HG03442 (cell line): Measurements from ENCODE around the gene PSKH1.
"Not testable (repeated sequence)": the region's sequence is repeated elsewhere in the genome, so short reads cannot be mapped to it uniquely, and the experiment has no call there.

ENCODE experiments used
- ATAC-seq: cut with Tn5 transposase; IDR thresholded peaks from one replicate; pipeline ENCODE4 v1.9.1; 2021; ENCODE audit warnings: mild to moderate bottlenecking, moderate library complexity; ENCODE audit not compliant: unreplicated experiment

Gene PSKH1

DNA sequence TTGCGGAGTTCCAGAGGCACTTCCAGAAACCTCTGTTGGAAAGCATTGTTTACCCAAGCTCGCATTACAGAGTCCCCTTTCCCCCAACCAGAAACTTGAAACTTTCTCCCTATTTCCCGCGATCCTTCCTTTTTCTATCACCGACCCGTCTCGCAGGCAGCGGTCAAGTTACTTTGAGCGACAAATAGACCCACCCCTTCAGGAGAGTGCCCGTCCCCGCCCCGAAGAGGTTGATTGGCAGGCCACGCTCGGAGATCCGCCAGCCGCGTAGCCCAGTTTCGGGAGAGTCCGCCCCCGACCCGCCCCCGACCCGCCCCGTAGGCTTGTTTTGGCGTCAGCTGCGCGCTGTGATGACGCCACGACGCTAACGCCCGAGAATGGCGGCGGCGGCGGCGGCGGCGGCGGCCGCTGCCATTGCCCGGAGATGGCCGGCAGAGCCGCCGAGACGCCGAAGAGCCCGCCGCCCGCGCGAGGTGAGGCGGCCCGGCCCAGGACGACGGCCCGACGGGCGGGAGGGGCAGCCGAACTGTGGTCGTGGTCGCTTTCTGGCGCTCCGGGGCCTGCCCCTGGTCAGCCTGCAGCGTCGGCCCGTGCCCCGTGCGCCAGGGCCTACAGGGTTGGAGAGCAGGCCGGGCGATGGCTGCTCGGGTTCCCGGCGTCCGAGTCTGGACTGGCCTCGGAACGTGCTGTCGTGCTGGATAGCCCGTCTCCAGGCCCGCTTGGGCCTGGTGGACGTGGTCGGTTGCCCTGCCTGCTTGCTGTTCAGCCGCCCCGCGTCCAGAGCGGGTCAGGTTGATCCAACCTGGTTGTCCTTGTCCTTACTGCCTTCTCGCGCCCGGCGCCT, at the start of gene PSKH1:
PSKH1 (plus strand) TSS at position 356 of the 844 bp plus-strand sequence. CDS start 15,496 bp downstream, outside the sequence.
- peak; percentile 85 for ATAC-seq

DNA sequence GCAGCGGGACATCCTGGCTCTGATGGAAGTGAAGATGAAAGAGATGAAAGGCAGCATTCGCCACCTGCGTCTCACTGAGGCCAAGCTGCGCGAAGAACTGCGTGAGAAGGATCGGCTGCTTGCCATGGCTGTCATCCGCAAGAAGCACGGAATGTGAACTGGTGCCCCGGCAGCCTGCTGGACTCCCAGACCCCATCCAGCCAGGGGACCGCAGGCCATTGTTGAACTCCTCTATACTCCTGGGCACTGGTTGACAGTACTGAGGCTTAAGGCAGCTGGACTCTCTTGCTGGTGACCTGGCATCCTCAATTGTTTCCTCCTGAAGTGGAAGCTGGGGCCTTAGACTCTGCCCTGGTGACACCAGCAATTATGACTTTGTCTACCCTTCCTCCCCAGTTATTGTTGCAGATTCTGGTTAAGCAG, 49.7 kb upstream of the PSKH1 start:
- ATAC-seq: no peak

DNA sequence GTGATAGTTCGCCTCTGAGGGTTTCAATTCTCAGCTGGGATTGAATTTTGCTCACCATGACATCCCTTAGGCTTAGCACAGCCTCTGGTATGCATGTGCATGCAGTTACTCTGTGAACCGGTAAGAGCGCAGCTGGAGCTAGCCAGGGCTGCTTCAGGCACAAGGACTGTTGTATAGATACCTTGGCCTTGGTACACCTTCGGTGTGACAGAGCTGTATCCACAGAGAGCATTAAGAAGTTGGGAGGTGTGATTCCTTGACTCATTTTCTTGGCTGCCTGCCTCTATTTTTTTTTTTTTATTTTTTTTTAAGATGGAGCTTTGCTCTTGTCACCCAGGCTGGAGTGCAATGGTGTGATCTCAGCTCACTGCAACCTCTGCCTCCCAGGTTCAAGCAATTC, 48.6 kb upstream of the PSKH1 start:
- ATAC-seq: no peak

DNA sequence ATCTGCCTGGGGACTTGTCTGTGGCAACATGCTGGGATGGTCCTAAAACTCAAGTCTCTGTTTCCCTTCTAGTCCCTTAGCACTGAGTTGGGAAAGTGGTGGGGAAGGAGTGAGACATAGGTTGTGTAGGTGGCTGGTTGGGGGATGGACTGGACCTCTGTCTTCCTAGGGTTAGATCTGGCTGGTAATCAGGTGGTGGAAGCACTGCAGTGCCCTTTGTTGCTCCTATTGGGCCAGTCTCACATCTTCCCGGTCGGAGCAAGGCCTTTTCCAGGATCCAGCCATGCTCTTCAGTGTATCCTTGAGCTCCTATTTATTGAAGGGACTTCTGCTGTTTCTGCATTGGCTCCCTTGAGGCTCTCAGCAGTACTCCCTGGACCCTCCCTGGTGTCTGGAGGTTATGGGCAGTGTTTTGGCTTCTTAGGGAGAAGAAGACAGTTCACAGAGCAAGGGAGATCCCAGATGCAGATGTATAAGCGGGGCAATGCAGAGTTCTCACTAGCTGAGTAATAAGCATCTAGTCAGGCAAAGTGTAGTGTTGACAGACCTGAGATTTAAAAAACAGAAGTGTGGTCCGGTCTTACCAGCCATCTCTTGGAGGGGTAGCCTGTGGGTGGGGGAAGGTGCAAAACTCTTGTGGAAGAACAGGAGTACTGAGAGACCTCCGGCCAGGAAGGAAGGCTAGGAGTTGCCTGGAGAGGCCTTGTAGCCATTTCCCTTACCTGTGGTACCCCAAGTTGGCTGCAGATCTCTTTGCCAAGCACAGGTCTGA, 47.6 kb upstream of the PSKH1 start:
- no peak for ATAC-seq

DNA sequence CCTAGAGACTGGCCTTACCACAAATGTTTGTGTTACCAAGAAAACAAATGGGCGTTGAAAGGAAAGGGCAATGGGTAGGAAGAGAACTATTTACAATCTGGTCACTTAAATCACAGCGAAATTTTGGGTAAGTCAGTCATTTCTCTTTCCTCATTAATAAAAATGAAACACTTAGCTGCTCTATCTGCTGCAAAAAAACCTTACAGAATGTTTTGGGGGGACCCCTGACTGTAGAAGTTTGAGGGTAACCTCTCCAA, 47.1 kb upstream of the PSKH1 start:
- no peak for ATAC-seq

DNA sequence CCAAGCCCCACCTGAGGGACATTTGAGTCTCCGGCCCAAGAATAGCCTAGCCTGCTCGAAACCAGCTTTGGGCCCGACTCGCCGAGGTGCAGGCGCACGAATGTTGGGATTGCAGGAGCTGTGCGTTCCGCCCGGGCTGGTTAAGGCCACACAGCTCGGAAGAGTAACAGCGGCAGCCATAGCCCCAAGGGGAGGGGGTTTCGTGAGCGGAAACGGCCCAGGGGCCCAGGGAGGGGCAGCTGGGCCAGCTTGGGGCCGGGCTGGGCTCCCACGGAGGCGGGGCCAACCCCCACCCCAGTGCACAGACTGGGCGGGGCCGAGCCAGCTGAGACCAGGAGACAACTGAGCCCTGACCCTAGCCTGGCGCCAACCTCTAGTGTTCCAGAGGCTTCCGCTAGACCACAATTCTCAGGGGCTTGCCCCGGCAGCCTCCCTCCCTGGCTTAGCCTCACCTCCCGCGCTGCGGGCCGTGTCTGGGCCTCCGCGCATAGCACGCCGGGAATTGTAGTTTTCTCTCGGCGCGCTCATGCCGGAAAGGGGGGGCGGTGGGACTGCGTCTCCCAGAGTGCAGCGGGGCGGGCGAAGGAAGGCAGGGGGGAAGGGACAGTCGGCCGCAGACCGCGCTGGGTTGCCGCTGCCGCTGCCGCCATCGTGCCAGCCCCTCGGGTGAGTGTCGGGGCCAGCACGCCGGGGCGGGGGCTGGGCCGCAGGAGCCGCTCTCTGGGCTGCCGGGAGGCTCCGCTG, 46.6 kb upstream of the PSKH1 start, which contains the start of gene NUTF2:
NUTF2 (plus strand) TSS at position 614 of the 744 bp plus-strand sequence. CDS start 18,198 bp downstream, outside the sequence.
- peak; percentile 46 for ATAC-seq

DNA sequence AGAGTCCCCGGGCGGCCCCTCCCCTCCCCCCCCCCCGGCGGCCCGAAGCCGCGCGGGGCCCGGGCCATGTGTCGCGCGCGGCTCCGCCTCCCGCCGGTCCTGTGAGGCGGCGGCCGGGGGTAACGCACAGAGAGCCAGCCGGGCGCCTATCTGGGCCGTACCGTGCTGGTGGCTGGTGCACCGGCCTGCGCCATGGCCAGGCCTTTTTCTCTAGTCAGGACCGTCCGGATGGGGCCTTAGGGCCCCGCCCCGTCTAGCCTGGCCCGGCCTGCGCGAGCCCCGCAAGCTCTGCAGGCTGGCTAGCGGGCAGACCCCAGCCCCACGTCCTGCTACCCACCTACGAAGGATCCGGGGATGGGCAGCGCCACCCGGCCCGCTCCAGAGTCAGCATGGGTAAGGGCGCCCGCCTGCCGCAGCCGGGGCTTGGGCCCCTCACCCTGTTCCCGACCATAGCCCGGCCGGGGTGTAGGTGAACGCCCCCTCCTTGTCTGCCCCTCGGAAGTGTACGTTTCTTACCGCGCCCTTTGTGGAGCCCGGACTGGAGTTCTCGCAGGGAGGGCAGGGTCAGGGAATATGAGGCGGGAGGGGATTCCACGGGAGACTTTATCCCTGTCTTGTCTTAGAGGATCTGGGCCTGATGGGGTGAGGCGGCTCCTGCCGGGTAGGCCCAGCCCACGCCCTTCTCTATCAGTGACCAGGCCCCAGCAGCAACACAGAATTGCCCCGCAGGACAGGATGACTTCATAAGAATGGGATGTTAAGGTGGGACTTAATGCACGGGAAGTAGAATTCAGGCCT, 45.8 kb upstream of the PSKH1 start, which contains the start of gene CENPT:
CENPT (minus strand) TSS at position 630 of the 798 bp plus-strand sequence. CDS start 13,834 bp downstream, outside the sequence.
- peak; percentile 30 for ATAC-seq

DNA sequence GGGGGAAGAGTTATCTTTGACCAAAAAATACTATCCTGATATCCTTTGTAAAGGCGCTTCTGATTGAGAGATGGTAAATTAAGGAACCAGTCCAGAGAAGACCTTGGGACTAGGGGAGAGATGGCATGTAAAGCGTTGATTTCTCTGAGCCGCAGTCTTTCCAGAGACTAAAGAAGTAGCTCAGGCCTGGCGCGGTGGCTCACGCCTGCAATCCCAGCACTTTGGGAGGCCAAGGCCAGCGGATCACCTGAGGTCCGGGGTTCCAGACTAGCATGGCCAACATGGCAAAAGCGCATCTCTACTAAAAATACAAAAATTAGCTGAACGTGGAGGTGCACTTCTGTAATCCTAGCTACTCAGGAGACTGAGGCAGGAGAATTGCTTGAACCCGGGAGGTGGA, 44.9 kb upstream of the PSKH1 start:
- no peak for ATAC-seq

DNA sequence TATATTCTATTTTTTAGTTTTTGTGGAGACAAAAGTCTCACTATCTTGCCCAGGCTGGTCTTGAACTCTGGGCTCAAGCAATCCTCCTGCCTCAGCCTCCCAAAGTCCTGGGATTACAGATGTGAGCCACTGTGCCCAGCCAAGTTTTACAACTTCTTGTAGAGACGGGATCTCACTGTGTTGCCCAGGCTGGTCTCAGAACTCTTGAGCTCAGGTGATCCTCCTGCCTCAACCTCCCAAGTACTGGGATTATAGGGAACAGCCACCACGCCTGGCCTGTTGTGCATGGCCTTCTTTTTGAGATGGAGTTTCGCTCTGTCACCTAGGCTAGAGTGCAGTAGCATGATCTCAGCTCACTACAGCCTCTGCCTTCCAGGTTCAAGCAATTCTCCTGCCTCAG, 39.4 kb upstream of the PSKH1 start:
- ATAC-seq: no peak

DNA sequence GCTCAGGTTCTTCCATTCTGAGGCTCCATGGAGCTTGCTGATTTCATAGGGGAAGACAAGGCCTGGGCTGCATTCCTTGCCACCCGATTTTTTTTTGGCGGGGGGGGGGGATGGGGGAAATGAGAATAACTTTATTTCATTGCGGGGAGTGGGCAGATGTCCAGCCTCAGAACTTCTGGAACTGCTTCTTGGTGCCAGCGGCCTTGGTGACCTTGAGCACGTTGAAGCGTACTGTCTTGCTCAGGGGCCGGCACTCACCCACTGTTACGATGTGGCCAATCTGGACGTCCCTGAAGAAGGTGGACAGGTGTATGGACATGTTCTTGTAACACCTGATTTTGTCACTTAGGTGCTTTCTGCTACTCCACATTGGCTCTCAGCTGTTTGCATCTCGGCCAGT, 37.3 kb upstream of the PSKH1 start:
- ATAC-seq: no peak

DNA sequence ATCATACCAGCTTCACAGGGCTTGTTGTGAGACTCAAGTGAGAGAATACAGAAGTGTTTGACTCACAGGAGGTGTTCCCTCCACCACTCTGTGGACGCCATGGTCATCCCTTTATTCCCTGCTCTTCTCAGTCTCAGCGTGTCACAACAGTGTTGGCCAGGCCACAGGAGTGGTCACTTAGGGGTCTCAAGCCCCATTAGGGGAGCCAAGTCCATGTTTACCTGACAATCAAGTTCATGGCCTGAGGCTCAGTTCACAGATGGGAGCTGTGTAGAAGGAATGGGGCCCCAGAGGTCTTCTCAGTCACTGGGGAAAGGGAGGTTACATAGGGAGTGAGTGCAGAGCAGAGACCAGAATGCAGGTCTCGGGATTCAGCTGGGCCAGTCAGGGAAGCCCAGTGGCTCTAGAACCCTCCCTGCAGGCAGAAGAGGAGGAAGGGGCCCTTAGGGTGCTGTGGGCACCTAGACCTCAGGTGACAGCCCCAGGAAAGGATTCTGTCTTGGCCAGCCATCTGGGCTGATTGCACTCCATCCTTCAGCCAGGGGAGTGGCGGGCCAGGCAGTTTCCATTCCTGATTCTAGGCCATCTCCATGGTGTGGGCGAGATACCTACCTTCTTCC, 36.0 kb upstream of the PSKH1 start:
- no peak for ATAC-seq

DNA sequence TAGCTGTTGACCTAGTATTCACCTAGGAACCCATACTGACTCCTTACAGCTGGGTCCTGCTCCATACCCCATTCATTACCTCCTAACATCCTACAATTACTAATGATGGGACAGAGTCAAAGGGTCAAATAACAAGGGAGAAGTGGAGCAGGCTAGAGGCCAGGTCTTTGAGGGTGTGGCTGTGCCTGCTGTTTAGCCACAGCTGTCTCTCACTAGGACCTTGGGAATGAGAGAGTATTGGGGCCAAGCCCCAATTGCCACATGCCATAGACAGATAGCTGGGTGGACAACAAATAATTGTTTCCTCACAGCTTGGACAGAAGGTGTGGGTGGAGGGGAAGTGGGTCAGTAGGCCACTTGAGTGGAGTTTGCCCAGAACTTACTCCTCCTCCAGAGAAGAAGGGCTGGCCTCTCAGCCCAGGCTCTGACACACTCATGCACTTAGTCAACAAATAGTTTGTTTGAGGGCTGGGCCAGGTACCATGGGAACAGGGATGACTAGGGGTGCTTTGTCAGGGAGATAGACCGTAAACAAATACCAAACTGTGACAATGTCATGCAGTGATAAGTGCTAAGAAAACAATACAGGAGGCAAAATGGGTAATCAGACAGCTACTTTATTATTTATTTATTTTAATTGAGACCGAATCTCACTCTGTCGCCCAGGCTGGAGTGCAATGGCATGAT, 35.4 kb upstream of the PSKH1 start:
- ATAC-seq: no peak

DNA sequence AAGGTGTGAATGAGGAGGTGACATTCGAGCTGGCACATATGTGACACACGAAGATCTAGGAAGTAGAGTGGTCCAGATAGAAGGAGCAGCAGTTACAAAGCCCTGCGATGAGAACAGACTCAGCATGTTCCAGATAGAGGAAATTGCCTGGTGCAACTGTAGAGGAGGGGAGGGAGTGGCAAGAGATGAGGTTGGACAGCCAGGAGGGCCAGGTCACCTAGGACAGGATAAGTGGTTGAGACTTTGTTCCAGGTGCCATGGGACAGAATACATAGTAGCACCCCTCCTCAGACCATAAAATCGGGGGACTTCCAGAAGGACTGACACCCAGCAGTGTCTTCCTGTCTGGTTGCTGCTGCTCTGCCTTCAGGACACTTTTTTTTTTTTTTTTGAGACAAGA, 34.6 kb upstream of the PSKH1 start:
- no peak for ATAC-seq

DNA sequence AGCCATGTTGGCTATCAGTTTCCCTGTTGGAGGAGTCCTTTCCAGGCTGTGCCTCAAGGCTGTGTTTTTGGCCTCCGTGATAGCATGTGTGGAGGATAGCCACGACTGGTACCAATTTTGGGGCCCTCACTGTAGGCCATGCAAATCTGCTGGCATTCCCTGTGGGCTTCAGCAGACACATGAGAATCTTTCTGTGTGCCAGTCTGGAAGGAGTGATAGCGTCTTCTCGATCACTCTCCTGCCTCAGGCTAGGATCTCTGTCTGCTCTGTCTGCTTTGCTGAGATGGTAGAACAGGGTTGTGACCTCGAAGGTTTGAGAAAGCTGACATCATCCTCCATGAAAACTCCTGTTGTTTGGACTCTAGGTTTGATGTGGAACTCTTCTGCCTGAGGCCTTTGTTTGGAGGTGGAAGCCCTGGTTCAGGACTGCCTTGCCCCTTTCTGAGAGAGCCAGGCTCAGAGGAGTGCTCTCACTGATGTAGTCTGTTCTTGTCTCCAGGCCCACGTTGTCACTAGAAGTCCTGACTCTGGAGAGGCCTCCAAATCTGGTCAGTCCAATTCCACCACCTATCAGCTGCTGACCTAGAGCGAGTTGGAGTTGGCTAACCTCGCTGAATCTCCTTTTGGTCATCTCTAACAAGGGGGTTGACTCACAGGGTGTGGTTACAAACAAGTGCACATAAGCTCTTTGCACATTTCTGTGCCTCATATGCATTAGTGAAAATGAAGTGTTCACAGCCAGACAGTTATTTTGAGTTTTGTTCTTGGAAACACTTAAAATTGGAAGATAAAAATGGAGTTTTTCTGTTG, 32.3 kb upstream of the PSKH1 start:
- ATAC-seq: no peak

DNA sequence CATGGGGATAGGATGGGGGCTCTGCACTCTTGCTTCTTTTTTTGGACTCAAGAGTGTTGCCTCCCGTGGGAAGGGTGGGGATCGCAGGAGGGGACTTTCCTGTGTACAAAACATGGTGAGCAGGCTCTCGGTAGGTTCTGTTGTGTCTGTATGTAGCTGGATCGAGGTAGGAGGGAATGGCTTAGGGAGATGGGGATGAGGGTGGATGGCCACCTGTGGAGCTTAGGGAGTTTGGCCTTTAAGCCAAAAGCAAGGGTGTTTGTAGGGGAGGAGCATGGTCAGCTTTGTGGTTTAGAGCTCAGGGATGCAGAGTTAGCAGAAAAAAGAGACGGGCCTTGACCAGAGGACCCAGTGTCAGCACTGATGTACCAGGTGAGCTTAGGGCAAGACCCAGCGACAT, 31.2 kb upstream of the PSKH1 start:
- ATAC-seq: no peak

DNA sequence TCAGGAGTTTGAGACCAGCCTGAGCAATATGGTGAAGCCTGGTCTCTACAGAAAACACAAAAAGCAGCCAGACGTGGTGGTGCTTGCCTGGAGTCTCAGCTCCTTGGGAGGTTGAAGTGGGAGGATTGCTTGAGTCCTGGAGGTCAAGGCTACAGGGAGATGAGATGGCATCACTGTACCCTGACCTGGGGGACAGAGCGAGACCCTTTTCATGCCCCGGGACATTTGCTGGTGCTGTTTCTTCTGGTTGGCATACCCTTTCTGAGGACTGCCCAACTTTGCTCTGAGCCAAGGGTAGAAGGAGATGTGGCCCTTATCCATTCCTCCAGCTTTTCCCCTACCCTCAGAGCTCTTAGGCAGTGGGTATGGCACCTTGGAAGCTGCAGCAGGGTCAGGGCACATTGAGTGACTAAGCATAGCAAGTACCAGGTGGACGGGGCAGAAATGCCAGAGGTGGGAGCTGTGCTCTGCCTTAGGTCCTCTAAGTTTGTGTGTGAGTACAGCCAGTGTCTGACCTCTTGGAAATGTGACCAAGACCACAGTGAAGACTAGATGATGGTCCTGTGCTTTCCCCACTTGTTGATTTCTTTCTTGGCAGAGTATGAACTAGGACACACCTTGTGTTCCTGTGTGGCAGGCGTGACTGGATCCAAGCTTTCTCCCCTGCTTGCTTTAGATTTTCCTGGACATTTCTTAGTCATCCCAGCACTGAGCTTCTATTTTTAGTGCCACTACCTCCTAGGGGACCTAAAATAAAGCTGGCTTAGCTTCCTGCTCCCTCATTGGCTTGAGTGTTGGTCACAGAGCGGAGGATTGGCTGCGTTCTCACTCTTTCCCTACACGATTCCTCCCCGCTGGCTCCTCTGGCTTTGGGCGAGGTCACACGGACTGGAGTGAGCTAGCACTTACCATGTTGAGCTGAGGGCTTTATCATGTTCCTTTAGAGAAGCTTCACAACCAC, 30.2 kb upstream of the PSKH1 start:
- ATAC-seq: no peak

DNA sequence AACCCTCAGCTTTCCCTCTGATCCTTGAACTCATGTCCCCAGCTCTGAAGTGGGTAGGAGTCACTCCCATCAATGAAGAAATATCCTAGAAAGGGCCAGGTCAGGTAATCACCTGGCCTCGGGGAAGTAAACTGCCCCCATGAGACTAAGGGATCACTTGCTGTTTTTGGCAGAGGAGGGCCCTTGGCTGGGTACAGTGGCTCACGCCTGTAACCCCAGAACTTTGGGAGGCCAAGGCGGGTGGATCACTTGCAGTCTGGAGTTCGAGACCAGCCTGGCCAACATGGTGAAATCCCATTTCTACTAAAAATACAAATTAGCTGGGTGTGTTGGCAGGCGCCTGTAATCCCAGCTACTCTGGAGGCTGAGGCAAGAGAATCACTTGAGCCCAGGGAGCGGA, 29.0 kb upstream of the PSKH1 start:
- ATAC-seq: not testable (repeated sequence)

DNA sequence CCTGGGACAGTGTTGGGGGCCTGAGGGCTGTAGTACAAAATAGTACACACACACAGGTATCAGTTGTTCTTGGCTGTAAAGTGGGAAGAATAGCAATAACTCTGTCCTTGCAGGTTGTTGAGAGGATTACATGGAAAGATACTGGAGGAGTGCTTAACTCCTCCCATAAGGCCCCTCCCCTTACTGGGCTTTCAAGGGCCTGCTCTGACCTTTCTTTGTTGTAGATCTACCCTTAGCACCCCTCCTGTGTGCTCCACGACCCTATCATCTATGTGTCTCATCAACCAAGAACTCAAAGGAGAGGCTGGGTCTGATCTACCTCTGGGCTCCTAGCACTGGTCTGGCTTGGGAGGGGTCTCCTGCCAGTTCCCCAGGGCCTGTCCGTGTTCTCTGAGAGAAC, 28.5 kb upstream of the PSKH1 start:
- no peak for ATAC-seq
